ENCODE measurements around the gene MAD2L1.
"Not testable (repeated sequence)": the region's sequence is repeated elsewhere in the genome, so short reads cannot be mapped to it uniquely, and the experiment has no call there.

Gene MAD2L1

DNA sequence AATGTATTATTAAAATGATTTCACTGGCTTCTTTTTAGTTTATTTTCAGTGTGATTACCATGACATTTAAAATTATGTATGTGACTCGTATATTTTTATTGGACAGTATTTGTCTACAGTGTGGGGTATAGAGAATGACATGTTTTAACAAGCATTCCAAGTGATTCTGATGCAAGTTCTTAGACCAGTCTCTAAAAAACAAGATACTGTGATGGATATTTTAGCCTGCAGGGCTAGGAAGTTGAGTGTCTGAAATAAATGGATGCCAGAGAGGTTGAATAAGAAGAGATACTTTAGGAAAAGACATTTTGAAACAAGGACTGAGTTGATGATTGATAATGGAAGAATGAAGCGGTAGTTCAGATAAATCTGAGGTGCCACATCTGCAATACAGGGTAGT is 3.5 kb upstream of the MAD2L1 start:
- Histone ChIP-seq H3K79me2 (ENCODE audit: low read length) (peaks cover 40% of the 10 kb centered on the region), H3K4me3 (ENCODE audit: low read length) (no peak overlapping the region), H3K9ac (ENCODE audit: low read length) (no peak overlapping the region), H3K27me3 (ENCODE audit: low read depth, low read length) (no peaks in the 10 kb centered on the region), H2AFZ (ENCODE audit: low read depth, low read length) (no peak overlapping the region), H3K27ac (ENCODE audit: low read length) (no peak overlapping the region), H3K4me2 (ENCODE audit: low read length) (no peak overlapping the region), H3K36me3 (replicated peaks; ENCODE audit: low read depth, low read length) (peaks cover 4% of the 10 kb centered on the region), H3K9me3 (ENCODE audit: insufficient read depth, low read length) (no peaks in the 10 kb centered on the region), H3K4me1 (ENCODE audit: low read length) (peaks cover 12% of the 10 kb centered on the region), H4K20me1 (ENCODE audit: insufficient read depth, low read length) (no peaks in the 10 kb centered on the region)
- TF ChIP-seq, protein P1, sequence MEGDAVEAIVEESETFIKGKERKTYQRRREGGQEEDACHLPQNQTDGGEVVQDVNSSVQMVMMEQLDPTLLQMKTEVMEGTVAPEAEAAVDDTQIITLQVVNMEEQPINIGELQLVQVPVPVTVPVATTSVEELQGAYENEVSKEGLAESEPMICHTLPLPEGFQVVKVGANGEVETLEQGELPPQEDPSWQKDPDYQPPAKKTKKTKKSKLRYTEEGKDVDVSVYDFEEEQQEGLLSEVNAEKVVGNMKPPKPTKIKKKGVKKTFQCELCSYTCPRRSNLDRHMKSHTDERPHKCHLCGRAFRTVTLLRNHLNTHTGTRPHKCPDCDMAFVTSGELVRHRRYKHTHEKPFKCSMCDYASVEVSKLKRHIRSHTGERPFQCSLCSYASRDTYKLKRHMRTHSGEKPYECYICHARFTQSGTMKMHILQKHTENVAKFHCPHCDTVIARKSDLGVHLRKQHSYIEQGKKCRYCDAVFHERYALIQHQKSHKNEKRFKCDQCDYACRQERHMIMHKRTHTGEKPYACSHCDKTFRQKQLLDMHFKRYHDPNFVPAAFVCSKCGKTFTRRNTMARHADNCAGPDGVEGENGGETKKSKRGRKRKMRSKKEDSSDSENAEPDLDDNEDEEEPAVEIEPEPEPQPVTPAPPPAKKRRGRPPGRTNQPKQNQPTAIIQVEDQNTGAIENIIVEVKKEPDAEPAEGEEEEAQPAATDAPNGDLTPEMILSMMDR (IDR thresholded peaks at IDR 0.05; ENCODE audit: low read depth, low read length): no peak
- TF ChIP-seq EZH2phosphoT487 (IDR thresholded peaks at IDR 0.05; ENCODE audit: low read depth): no peak

DNA sequence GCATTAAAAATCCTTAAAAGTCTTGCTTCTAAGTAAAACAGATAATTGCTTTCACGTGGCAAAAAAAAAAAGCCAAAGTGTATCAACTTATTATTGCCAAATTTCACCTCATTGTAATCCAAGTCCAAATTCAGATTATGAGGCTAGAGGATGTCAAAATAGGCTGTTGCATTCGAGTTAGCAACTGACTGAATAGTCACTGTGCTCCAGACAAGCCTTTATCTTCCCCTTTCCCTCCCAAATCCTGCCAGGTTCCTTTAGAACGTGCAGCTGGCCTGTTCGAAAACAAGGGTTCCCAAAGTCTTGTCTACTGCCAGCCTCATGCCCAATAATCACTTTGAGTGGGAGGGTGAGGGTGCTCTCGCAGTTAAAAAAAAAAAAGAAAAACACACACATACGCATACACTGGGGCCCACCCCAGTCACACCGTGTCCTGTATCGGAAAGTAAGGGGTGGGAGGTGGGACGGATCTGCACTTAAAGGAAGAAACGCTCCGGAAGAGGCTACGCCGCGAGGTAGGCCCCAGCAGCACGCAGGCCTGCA is 603 bp downstream of the MAD2L1 start:
- 0 out of 2 replicates have a peak overlapping the region, but pooled peaks have one; percentile 66 for H2AFZ ChIP-seq (ENCODE audit: low read depth, low read length)
- H3K9me3 ChIP-seq (ENCODE audit: insufficient read depth, low read length): no peaks in the 10 kb centered on the region
- peaks cover 22% of the 10 kb centered on the region for H4K20me1 ChIP-seq (ENCODE audit: insufficient read depth, low read length)
- peak overlapping the region; percentile 97 for H3K9ac ChIP-seq (ENCODE audit: low read length)
- peak overlapping the region; percentile 77 for H3K4me2 ChIP-seq (ENCODE audit: low read length)
- TF ChIP-seq, protein P1 (IDR thresholded peaks at IDR 0.05; ENCODE audit: low read depth, low read length): no peak
- TF ChIP-seq EZH2phosphoT487 (IDR thresholded peaks at IDR 0.05; ENCODE audit: low read depth): no peak
- H3K4me3 ChIP-seq (ENCODE audit: low read length): peak overlapping the region; percentile 96
- H3K4me1 ChIP-seq (ENCODE audit: low read length): peaks cover 26% of the 10 kb centered on the region
- H3K79me2 ChIP-seq (ENCODE audit: low read length): peaks cover 80% of the 10 kb centered on the region
- H3K36me3 ChIP-seq (replicated peaks; ENCODE audit: low read depth, low read length): peaks cover 36% of the 10 kb centered on the region
- peak overlapping the region; percentile 93 for H3K27ac ChIP-seq (ENCODE audit: low read length)
- H3K27me3 ChIP-seq (ENCODE audit: low read depth, low read length): no peaks in the 10 kb centered on the region

DNA sequence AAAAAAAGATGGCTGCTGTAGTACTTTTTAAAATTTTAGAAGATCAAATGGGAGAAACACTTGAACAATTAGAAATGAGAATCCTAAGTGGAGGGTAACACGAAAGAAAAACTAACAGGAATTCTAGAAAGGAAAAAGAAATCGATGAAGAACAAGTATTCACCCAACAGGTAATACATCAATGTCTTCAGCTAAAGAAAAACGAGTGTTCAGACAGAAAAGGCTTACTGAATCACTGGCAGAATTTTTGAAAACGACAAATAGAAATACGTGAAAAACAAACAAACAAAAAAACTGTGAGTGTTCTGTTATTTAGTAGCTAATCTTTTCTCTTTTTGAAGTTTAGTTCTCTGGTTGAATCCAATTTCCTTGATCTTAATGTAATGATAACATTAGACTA is 1.8 kb downstream of the MAD2L1 start:
- no peaks in the 10 kb centered on the region for H3K27me3 ChIP-seq (ENCODE audit: low read depth, low read length)
- no peak for TF ChIP-seq EZH2phosphoT487 (IDR thresholded peaks at IDR 0.05; ENCODE audit: low read depth)
- peaks cover 91% of the 10 kb centered on the region for H3K79me2 ChIP-seq (ENCODE audit: low read length)
- peak overlapping the region; percentile 77 for H3K4me2 ChIP-seq (ENCODE audit: low read length)
- peak overlapping the region; percentile 96 for H3K4me3 ChIP-seq (ENCODE audit: low read length)
- H3K9ac ChIP-seq (ENCODE audit: low read length): no peak overlapping the region; the same call in 1 of the 2 replicates
- peaks cover 26% of the 10 kb centered on the region for H3K4me1 ChIP-seq (ENCODE audit: low read length)
- peaks cover 47% of the 10 kb centered on the region for H3K36me3 ChIP-seq (replicated peaks; ENCODE audit: low read depth, low read length)
- peaks cover 22% of the 10 kb centered on the region for H4K20me1 ChIP-seq (ENCODE audit: insufficient read depth, low read length)
- H3K9me3 ChIP-seq (ENCODE audit: insufficient read depth, low read length): no peaks in the 10 kb centered on the region
- H2AFZ ChIP-seq (ENCODE audit: low read depth, low read length): no peak overlapping the region
- no peak overlapping the region for H3K27ac ChIP-seq (ENCODE audit: low read length)

DNA sequence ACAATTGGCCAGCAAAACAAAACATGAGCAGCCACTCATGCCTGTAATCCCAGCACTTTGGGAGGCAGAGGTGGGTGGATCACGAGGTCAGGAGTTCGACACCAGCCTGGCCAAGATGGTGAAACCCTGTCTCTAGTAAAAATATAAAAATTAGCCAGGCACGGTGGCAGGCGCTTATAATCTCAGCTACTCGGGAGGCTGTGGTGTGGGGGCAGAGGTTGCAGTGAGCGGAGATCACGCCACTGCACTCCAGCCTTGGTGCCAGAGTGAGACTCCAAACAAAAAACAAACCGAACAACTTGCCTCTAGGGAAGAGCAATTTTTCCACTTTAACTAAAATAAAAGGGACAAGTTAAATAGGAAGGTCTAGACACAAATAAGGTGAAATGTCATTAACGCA is 2.9 kb downstream of the MAD2L1 start:
- not testable (repeated sequence) for H3K9me3 ChIP-seq (ENCODE audit: insufficient read depth, low read length); H3K27ac ChIP-seq (ENCODE audit: low read length); H3K4me3 ChIP-seq (ENCODE audit: low read length); H3K4me2 ChIP-seq (ENCODE audit: low read length); H3K27me3 ChIP-seq (ENCODE audit: low read depth, low read length); H2AFZ ChIP-seq (ENCODE audit: low read depth, low read length); H3K9ac ChIP-seq (ENCODE audit: low read length)
- Histone ChIP-seq H4K20me1 (ENCODE audit: insufficient read depth, low read length) (peaks cover 22% of the 10 kb centered on the region), H3K4me1 (ENCODE audit: low read length) (peaks cover 26% of the 10 kb centered on the region), H3K36me3 (replicated peaks; ENCODE audit: low read depth, low read length) (peaks cover 54% of the 10 kb centered on the region), H3K79me2 (ENCODE audit: low read length) (peaks cover 91% of the 10 kb centered on the region)

DNA sequence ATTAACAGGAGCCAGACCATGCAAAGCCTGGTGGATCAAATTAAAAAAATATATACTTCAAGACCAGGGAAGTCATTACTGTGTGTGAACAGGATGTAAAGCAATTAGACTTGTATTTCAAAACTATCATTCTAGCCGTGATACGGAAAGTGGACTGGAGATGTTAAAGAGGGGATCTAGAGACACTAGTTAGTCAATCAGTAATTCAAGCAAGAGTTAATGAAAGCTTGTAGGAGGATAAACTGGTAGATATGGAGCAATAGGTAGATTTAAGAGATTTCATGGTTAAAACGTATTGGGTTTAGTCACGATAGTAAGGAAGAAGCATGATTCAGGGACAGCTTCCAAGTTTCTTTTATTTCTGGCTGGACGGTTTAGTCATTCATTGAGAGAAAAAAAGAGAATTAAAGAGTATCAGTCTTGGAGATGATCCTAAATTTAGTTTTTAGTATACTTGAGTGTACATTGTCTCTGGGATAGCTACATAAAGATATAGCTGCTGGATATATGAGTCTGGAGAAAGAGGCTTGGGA is 3.9 kb downstream of the MAD2L1 start:
- no peak overlapping the region for H3K27ac ChIP-seq (ENCODE audit: low read length)
- H3K4me2 ChIP-seq (ENCODE audit: low read length): 0 out of 2 replicates have a peak overlapping the region, but pooled peaks have one; percentile 3
- TF ChIP-seq, protein P1 (IDR thresholded peaks at IDR 0.05; ENCODE audit: low read depth, low read length): no peak
- no peak for TF ChIP-seq EZH2phosphoT487 (IDR thresholded peaks at IDR 0.05; ENCODE audit: low read depth)
- no peak overlapping the region for H3K4me3 ChIP-seq (ENCODE audit: low read length)
- no peak overlapping the region for H3K9ac ChIP-seq (ENCODE audit: low read length)
- H4K20me1 ChIP-seq (ENCODE audit: insufficient read depth, low read length): peaks cover 22% of the 10 kb centered on the region
- peaks cover 88% of the 10 kb centered on the region for H3K79me2 ChIP-seq (ENCODE audit: low read length)
- H3K9me3 ChIP-seq (ENCODE audit: insufficient read depth, low read length): no peaks in the 10 kb centered on the region
- H3K36me3 ChIP-seq (replicated peaks; ENCODE audit: low read depth, low read length): peaks cover 57% of the 10 kb centered on the region
- H2AFZ ChIP-seq (ENCODE audit: low read depth, low read length): no peak overlapping the region
- peaks cover 18% of the 10 kb centered on the region for H3K4me1 ChIP-seq (ENCODE audit: low read length)
- no peaks in the 10 kb centered on the region for H3K27me3 ChIP-seq (ENCODE audit: low read depth, low read length)

All from OCI-LY3 (cell line).